ACHN (cell line): ENCODE measurements around the gene TMEM156.
"Not testable (repeated sequence)": the region's sequence is repeated elsewhere in the genome, so short reads cannot be mapped to it uniquely, and the experiment has no call there.

Experiments
- DNase-seq: peaks from one replicate; pipeline ENCODE4 v3.0.0-alpha.2; 2015
- in situ Hi-C: cut with HindIII; loops from 2 replicates; pipeline ENCODE4 v1.10.0; 2017; ENCODE audit warnings: low sequenced_read_pairs, low pct_ligation_motif_present, low pct_unique_long_range_greater_than_20kb

Gene TMEM156

DNA sequence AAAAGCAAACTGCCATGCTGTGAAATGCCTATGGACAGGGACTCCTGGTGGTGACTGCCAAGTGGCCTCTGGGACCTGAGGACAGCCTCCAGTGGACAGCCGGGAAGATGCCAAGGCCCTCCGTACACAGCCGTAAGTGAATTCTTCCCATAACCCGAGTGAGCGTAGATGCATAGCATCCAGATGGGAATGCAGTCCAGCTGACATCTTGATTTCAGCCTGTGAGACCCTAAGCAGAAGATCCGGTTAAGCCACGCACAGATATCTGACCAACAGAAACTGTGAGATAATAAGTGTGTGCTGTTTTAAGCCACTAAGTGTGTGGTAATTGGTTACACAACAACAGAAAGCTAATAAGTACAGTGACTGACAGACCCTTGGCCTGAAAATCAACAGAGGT lies 55.9 kb downstream of the TMEM156 start:
- DNase-seq = no peak
- in situ Hi-C loops = no loop called here

DNA sequence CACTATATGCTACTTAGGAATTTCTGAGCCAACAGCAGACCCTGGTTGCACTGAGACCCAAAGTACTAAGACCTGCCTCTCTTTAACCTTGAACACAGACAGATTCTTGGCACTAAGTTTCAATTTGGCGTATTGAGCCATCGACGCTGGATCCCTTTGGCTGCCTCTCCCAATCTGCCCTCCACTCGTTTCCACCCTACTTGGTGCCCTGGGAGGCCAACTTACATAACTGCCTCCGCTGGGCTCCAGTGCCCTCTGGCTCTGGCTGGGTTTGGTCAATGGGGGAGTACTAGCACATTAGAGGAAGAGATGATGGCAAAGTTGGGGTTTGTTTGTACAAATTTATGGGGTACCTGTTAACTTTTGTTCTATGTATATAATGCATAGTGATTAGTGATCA lies 63.5 kb downstream of the TMEM156 start:
- in situ Hi-C loops = no loop called here
- DNase-seq = no peak

DNA sequence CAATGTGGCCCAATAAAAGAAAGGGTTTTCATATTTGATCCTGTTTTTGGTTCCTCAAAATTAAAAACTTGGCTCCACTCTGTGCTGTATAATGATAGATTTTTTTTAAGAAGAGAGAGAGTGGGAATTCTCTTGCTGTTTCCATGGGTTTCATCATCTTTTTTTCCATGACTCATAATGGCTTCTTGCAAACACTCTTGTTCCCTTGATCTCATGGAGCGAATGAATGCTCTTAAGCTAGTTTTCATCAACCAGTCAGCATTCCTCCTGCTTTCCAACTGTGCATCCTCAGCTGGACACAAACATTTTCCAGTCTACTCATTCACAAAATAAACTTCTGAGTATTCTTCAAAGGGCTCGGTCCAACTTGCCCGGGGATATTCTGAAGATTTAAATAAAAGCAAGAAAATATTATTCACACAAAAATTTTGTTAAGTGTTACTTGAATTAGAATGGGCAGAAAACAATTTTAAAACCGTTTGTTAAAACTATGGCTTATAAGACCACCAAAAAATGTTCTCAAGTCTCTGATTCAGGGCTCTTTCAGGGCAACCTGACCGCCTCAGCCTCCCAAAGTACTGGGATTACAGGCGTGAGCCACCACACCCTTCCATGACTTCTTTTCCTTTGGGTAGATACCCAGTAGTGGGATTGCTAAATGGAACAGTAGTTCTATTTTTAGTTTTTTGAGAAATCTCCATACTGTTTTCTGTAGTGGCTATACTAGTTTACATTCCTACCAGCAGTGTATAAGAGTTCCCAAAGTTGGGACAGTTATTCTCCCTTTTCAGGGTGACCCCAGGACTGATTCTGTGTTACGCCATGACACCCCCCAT lies 64.7 kb downstream of the TMEM156 start:
- in situ Hi-C loops = no loop called here
- peak; percentile 62 for DNase-seq

DNA sequence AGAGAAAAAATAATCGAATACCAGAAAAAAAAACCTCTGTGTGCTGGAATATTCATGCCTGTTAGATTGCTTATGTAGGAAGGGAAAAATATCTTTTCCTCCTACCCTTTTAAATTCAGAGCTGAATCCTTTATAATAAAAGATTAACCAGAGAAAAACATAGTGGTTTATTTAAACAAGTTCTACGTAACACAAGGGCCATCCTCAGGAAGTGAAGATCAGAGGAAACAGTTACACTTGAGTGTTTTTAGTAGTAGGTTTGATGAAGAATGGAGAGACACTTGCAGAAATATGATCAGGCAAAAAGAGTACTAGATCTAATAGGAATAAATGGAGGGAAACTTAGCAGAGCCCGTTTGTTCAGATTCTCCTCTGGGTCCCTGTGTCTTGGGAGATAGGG lies 66.3 kb downstream of the TMEM156 start:
- in situ Hi-C loops = no loop called here
- no peak for DNase-seq

DNA sequence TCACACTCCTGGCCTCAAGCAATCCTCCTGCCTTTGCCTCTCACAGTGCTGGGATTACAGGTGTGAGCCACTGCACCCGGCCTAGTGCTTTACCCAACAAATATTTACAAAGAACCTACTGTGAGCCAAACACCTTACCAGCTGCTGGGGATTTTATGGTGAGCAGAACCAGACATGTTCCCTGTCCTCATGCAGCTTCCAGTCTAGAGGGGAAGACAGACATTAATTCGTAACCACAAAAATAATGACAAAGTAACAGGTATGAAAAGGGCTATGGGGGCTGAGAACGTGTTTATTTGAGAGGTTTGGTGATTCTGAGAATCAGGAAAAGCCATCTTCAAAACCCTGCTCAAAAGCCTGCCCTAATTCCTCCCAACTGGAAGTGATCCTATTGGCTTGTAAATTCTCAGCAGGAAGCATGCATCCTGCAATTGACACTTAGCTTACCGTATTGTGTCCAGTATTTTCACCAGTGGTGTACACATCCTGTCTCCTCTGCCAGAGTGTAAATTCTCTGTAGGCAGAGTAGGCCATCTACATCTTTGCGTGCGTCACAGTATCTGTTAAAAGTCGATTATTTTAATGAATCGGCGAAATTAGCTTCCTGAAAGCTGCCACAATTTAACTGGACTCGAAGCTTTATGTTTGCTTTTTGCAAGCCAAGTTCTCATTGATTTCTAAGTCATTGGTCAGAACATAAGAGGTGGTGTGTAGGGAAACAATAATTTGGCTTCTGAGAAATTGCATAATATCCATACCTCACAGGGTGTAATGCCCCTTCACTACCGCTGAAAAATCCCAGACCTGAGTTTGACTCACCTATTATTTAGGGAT lies 67.0 kb downstream of the TMEM156 start:
- no peak for DNase-seq
- in situ Hi-C loops = no loop called here

DNA sequence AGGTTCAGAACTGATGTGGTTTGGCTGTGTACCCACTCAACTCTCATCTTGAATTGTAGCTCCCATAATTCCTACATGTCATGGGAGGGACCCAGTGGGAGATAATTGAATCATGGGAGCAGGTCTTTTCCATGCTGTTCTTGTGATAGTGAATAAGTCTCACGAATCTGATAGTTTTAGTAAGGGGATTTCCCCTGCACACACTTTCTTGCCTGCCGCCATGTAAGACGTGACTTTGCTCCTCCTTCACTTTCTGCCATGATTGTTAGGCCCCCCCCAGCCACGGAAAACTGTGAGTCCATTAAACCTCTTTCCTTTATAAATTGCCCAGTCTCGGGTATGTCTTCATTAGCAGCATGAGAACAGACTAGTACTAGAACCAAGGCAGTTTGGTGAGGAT lies 73.0 kb downstream of the TMEM156 start:
- in situ Hi-C loops, DNase-seq: not testable (repeated sequence)

DNA sequence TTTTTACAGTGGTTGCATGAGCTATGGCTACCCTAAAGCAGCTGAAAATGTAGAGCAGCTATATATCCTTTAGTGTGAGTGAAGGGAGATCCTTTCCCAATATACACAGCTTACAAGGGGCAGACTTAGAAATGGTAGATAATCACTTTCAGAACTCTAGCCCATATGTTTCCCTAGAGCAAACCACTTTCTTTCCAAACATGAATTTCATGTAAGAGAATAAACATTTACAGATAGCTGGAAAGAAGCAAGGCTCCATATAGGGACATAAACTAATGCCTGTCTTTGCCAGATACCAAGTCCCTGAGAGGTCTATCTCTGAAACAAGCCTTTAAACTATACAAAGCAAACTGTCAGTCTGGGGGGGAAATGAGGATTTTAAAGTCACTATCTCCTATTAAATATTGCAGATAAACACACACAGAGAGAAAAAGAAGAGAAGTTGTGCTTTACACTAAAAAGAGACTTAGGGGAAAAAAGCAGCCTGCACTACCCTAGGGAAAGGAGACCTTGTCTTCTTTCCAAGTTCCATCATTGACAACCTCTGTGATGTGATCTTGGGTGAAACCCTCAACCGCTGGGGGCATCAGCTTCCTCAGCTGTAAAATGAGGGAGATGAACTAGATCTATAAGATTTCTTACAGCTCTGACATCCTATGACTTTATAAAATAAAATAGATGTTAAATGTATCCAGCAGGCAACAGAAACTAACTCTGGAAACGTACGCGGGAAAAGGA lies 73.6 kb downstream of the TMEM156 start:
- in situ Hi-C loops = no loop called here
- no peak for DNase-seq

DNA sequence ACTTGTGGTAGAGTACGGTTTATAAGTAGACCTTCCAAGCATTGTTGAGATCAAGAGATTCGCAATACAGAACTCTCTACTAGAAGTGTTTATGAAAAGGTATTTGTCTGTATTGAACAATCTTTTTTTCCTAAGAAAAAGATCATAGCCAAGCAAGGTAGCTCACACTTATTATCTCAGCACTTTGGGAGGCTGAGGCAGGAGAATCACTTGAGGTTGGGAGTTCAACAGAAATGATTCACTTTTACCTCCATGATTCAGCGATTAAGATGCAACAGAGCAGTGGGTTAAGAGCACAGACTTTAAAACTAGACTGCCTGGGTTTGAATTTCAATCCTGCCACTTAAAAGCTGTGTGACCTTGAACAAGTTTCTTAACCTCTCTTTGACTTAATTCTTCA lies 74.3 kb downstream of the TMEM156 start:
- no peak for DNase-seq
- in situ Hi-C loops = no loop called here

DNA sequence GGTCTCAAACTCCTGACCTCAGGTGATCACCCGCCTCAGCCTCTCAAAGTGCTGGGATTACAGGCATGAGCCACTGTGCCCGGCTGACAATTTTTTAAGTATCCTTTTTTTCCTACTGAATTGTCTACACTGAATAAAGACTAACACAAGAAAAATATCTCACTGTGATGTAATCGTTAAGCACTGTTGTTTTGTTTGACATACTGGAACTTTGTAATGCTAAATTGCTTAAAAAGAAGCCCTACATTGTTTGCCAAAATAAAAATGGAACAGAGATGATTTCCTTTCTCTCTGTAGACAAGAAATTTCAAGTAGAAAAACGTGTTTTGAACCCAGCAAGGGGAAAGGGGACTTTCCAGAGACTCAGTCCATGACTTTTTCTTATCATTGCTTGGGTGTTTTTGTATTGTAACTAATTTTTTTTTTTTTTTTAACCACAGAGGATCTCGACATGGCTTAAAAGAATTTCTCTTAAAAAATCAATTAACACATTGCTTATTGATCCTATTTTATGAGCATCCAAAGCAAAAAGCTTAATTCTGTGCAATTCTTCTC lies 74.9 kb downstream of the TMEM156 start:
- in situ Hi-C loops = no loop called here

DNA sequence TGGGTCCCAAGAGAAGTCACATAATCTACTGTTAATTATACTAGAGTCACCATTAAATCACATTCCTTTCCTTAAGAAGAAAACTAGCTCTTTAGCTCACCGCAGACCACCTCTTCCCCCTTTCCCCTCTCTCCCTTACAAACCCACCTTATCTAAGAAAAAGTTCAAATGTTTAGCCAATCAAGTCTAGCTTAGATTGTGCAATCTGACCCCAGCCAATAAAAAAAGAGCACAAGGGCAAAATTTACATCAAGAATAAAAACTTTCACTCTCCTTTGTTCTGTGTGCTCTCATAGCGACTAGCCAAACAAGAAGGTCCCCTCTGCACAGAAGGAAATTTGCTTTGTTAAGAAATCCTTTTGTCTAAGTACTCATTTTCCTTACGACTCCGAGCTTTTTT lies 76.3 kb downstream of the TMEM156 start:
- in situ Hi-C loops = no loop called here
- DNase-seq = no peak

More for the DNA sequence above, 74.9 kb downstream of the TMEM156 start:
- no peak for DNase-seq

DNA sequence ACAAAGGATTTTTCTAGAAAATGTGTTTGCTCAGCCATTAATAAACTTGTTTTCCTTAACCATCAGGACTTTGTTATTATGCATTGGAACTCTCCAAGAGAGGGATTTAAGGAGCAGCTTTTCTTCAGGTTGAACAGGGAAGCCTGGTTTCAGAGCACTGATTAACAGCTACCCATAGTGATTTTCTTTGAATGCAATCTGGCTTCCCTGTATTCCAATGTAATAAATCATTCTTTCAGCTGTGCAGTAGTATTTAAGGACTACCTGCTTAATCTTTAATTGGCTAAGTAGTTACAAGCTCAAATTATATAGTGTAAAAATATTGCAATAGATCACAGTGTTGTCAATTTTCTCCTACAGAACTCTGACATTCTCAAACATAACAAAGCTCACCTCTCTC lies 77.5 kb downstream of the TMEM156 start:
- in situ Hi-C loops = no loop called here
- DNase-seq = no peak

DNA sequence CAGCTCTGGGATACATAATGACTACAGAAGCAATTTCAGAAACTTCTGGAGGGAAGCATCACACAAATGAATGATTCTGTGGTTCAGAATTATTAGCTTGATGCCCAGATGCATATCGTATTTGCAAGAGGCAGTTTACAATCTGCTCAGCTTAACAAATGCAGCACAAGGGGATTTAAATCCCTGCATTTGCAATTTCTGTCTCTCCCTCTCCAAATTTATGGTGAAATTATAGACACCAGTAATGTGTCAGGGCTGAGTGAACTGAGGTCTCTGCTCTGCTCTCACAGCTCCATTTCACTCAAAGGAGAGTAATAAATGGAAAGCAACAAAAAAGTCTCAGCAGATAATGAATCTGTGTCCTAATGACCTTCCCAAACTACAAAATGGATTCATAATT lies 80.2 kb downstream of the TMEM156 start:
- no peak for DNase-seq
- in situ Hi-C loops = no loop called here

DNA sequence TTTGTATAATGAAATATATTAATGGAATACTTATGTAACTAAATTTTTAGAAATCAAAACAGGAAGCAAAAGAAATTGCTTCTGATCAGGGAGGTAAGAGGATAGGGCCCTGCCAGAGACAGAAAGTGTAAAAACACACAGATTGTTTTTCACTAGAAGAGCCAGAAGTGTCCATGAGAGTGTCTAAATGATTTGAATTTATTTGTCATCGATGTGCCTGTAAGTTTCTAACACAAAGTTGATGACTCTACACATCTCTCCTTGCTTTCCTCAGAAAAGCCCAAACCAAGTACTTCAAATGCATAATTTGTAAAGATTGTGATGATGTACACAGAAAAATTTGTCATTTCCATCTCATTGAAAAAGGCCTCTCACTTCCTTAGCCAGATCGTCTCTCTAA lies 80.6 kb downstream of the TMEM156 start:
- in situ Hi-C loops = no loop called here
- no peak for DNase-seq

DNA sequence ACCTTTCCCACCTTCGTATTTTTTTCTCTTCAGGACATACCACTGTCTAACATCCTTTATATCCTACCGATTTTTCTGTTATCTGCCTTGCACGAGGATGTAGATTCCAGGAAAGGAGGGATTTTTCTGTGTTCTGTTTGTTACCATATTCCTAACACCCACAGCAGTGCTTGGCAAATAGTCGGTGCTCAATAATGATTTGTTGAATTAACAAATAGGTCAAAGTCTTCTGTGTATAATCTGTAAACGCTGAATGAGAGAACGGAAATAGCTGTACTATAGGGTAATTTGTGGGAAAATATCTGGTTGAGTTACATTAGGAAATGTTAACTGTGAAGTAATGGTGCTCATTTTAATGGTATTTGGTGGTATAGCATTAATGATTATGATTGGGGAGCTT lies 81.5 kb downstream of the TMEM156 start:
- in situ Hi-C loops = no loop called here
- DNase-seq = no peak

DNA sequence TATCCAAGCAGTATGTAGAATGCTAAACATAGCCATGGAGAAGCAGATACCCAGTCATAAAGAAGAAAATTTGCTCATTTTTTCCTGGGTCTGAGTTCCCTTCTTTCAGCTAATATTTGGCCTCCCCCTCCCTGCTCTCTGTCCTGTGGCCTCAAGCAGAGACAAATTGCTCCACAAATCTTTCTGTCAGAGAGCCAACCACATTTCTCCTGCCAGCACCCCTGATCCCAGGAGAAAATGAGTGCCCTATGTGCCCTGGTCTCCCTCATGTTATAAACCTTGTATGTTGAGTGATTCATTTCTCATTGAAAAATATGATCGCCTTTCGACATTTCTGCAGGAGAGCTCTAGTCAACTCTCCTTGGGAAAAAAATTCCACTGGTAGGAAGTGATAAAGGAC lies 82.0 kb downstream of the TMEM156 start:
- in situ Hi-C loops = no loop called here
- DNase-seq = no peak

DNA sequence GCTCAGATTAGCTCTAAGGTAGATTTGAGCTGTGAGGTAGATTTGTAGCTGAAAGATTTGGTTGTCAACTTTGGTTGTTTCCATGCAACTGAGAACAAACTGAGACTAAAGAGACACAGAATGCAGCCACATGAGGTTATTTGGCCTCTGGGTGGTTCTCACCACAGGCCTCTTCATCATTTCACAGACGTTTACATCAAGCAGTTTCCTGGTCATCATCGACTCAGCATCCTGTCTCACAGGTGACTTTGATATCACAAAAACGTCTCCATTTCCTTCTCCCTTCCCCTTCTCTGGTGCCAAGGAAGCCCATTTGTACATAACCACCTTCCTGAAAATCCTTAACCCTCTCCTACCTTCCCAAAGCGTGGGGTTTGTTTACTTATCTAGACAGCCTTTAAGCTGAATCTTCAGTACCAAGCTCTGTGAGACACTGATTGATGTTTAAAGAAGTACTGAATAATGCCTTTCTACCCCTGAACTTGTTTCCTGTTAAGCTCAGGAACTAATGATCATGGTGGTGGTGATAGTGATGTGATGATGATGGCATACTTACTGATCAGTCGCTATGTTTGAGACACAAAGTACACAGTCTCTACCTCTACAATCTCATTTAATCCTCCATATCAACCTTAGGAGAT lies 82.7 kb downstream of the TMEM156 start:
- in situ Hi-C loops = no loop called here
- no peak for DNase-seq

DNA sequence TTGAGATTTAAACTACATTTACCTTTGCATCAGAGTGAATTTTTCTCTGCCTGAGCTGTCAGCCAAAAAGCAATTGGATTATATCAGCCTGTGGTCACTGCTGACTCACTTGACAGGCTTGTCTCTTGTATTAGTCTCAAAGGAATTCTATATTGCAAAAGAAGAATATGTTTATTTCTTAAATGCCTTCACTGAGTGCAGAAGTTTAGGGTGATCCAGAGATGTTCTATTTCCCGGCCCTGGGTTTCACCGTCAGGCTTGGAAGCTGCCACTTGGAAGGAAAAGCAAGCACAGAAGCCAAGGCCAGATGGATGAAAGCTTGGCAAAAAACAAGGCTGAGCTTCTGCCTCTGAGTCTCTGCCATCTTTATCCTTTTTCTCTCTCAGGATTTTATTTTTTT lies 83.7 kb downstream of the TMEM156 start:
- DNase-seq = peak; percentile 63
- in situ Hi-C loops = no loop called here

DNA sequence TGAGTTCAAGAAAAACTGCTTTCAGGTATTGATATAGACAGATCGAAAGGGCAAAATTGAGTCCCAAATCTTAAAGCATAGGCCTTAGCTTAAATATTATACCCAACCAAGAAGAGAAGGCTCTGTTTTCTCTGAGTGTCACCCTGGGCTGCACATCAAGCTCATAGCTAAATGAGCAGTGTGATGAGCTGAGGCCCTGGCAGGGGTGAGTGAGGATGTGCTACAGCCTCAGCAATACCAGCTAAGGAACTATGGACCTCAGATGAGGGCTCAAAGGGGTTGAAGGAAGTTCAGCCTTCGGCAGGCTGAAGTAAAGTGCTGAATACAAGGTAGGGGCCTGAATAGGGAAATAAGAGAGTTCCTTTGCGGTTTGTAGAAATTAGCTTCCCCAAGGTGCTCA lies 85.3 kb downstream of the TMEM156 start:
- in situ Hi-C loops = no loop called here
- DNase-seq = no peak

DNA sequence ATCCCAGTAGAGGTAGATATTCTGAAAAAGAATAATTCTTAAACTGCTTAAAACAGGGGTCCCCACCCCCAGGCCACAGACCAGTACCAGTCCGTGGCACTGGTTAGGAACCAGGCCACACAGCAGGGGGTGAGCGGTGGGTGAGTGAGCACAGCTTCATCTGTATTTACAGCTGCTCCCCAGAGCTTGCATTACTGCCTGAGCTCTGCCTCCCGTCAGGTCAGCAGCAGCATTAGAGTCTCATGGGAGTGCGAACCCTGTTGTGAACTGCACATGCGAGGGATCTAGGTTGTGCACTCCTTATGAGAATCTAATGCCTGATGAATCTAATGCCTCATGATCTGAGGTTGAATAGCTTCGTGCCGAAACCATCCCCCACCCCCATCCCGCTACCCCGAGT lies 87.8 kb downstream of the TMEM156 start:
- no peak for DNase-seq
- in situ Hi-C loops = no loop called here
